Right renal cortex interstitium (tissue), 3 donors: ENCODE measurements around the gene MALRD1. TPM values are rescaled to one million over a fixed set of nuclear protein-coding genes. Genes with fewer than 3 reads are reported as not detected.

Source experiments
- DNase-seq, 3 donors: peaks; one replicate each; pipeline ENCODE4 v3.0.0-alpha.2; 2013; ENCODE audit warnings: low read depth in 3 of 3, low spot score in 2 of 3
- polyA plus RNA-seq, 3 donors: library from polyadenylated mRNA; unstranded; fragments of 120-200 nt; gene quantifications; one replicate each; pipeline ENCODE4 v1.2.1, GENCODE V29; 2013; ENCODE audit not compliant: insufficient read length in 3 of 3

Gene MALRD1
- polyA plus RNA-seq, 3 donors = 1.5 to 2.7 (median 2.4) TPM

- DNase-seq = no peak
Measured at GRCh38 chr10:19329475-19329874, 280.9 kb downstream of the MALRD1 start.

DNA sequence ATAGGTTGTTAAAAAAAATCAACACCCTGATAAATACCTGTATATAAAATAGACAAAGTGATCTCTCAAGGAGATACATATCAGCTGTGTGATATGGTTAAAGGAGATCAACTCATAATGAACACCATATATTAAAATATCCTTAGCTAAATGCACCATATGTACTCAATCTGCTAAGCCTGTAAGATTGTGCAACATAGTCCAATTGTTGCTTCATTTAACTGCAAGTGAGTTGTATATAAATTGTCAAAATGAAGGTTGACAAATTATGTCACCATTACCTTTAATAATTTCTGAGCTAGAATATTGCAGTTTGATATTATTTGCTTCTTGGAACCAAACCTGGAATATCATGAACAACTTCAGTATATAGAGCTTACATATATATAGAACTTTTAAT is 283.7 kb downstream of the MALRD1 start:
- DNase-seq = no peak

- DNase-seq = no peak
Measured at GRCh38 chr10:19333631-19334030, 285.0 kb downstream of the MALRD1 start.

DNA sequence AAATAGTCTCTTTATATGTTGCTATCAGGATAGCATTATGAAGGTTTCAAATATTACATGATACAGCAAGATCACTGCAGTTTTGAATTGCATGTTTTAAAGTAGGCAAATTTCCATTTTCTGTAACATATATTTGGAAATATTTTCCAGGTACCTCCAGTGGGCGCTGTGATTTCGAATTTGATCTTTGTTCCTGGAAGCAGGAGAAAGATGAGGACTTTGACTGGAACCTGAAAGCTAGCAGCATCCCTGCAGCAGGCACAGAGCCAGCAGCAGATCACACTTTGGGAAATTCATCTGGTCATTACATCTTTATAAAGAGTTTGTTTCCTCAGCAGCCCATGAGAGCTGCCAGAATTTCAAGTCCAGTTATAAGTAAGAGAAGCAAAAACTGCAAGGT is 299.0 kb downstream of the MALRD1 start:
- DNase-seq = no peak

- no peak for DNase-seq
Measured at GRCh38 chr10:19367176-19367575, 318.6 kb downstream of the MALRD1 start.

- no peak for DNase-seq
Measured at GRCh38 chr10:19373988-19374387, 325.4 kb downstream of the MALRD1 start.

DNA sequence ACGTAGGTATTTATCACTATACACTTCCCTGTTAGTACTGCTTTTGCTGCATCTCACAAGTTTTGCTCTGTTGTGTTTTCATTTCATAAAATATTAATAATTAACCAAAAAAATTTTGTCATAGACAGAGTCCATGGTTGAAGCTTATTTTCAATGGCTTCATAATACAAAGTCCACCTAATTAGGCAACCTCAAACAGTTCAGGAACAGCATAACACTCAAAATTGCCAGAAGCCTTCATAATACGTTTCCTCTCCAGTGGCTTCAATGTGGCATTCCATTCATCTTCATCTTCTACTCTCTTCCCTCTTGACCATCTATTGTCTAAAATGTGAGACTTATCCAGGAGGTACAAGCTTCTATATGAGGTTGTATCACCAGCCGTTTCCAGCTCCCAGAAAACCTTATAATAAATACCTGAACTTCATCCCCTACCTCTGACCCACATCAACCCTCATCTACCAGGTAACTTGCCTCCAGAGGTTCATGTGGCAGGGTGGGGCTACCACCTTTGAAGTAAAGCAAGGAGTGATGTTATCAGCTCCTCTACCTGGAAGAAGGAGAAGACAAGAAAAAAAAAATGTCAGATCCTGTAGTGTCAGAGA is 337.3 kb downstream of the MALRD1 start:
- DNase-seq = no peak

- DNase-seq = no peak
Measured at GRCh38 chr10:19408924-19409323, 360.3 kb downstream of the MALRD1 start.

GRCh38 chr10:19411119-19411518 is 362.5 kb downstream of the MALRD1 start:
- DNase-seq = no peak

DNA sequence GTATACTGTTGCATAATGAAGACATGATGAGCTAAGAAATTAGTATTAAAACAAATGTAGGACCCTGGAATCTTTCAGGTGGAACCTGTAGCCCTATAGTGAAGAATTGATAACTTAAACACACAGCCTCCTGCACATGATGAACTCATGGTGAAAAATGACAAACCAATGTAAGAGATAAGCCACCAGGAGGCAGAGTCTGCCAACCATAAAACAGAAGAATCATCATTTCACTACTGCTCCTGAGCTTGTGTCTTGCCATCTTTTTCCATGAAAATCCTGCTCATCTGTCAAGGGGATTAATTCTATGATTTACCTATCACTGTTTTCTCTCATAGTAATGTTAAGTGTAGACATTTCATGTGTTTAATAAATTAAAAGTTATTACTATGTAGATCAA is 363.9 kb downstream of the MALRD1 start:
- peak in 1 of 3 donors; percentile 2 for DNase-seq

GRCh38 chr10:19416164-19416563 is 367.6 kb downstream of the MALRD1 start:
- no peak for DNase-seq

DNA sequence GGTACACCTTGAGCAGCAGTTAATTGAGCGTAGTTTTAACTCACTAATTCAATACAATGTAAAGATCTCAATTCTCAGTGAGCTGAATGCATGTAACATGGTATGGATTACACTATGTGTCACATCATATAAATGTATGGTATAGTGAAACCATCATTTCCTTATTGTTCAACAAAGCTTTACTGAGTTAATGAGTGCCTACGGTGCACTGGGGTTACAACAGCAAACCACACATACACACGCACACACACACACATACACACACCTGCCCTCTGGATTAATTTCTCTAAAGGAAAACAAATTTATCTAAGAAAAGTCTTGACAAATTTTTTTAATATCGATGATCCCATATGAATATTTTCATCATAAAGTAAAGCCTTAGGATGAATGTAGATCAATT is 369.1 kb downstream of the MALRD1 start:
- no peak for DNase-seq

DNA sequence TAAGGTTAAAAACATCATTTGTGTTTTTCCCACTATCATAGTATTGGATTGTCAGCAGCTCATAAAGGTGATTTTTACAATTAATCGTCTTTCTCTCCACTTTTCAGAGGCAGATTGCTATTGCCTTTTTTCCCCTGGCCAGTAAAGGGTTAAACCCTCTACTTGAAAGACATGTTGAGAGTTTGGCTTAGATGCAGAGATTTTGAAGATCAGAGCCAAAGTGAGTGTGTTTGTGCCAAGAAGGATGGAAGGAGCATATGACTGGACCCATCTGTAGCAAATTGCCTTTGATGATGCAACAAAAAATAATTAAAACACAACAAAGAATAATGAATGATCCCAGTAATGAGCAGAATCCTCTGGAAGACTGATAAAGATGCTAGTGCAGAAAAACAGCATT is 373.1 kb downstream of the MALRD1 start:
- peak in 1 of 3 donors; percentile 0 for DNase-seq

DNA sequence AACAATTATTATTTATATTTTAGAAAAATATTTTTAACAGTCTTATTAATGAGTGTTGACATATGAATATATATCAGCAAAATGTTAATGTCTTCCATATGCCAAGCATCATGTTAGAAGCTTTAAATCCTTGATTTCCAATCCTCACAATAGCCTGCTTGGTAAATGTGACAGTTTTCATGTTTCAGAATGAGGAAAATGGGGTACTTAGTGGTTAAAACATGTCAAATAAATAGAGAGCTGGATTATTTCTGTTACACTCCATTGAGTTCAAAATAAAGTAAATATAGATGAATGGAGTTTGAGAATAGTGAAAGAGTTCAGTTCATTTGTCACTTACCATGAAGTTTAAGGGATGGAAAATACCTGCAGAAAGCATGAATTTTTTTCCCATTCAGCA is 377.4 kb downstream of the MALRD1 start:
- no peak for DNase-seq

GRCh38 chr10:19431622-19432351 is 383.2 kb downstream of the MALRD1 start:
- DNase-seq = no peak

DNA sequence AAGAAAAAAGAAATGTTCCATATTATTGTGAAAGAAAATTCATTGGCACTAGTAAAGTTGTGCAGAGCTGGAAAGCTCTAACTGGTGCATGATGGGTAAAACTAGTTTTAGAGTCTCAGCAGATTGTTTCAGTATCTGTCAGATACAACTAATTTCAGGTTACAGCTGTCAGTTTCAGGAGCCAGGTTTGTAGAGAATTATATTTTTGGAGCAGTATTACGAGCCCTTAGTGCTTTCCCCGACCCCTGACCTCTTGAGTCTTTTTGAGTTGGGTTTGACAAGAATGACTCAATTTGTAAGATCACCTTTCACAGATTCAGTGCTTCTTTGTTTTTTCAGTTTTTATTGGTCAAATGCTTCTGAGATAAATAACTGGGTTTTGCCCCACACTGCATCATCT is 401.3 kb downstream of the MALRD1 start:
- DNase-seq = no peak

- DNase-seq = no peak
Measured at GRCh38 chr10:19451356-19451755, 402.8 kb downstream of the MALRD1 start.

- no peak for DNase-seq
Measured at GRCh38 chr10:19451937-19452336, 403.3 kb downstream of the MALRD1 start.

DNA sequence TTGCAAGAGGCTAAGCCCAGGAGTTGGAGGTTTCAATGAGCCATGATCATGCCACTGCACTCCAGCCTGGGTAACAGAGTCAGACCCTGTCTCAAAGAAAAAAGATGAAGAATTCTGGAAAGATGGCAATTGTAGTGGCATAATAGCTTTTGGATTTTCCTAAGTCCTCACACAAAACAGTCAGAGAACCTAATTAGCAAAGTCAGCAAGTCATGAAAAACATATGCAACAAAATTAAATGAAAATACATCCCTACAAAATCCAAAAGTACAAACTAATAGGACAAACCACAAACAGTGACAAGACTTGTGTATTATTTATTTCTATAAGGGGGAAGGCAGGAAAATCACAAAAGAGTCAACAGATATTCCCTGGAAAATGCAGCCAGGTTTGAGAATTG is 405.4 kb downstream of the MALRD1 start:
- no peak for DNase-seq

DNA sequence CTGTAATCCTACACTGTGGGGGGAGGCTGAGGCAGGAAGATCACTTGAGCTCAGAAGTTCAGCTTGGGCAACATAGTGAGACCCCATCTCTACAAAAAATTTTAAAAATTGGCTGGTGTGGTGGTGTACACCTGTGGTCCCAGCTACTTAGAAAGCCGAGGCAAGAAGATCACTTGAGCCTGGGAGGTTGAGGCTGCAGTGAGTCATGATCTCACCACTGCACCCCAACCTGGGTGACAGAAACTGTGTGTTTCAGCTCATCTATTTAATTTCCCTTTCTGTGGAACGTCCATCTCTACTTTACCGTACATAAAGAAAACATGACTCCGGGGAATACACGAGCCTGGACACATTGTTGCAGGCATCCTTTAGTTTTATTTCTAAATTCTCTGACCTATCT is 413.0 kb downstream of the MALRD1 start:
- no peak for DNase-seq

DNA sequence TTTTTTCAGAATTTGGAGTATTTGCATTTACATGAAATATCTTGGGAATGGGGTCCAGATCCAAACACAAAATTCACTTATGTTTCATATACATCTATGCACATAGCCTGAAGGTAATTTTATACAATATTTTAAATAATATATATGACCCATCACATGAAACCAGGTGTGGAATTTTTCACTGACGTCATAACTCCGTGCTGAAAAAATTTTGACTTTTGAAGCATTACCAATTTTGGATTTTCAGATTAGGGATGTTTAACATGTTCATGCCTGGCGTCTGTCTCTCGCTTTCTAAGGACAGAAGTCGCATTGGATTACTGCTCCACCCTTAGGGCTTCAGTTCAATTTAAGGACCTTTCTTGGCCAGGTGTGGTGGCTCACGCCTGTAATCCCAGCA is 418.1 kb downstream of the MALRD1 start:
- no peak for DNase-seq

GRCh38 chr10:19468413-19468812 is 419.8 kb downstream of the MALRD1 start:
- DNase-seq = no peak

- no peak for DNase-seq
Measured at GRCh38 chr10:19469521-19469920, 420.9 kb downstream of the MALRD1 start.
